GM18951 (cell line): ENCODE results near the gene IGSF8.

Experiments
- POLR2A ChIP-seq: IDR thresholded peaks from 4 replicates; pipeline ENCODE4 v1.6.1; 2011; ENCODE audit warnings: mild to moderate bottlenecking; ENCODE audit not compliant: insufficient read length, insufficient read depth; ENCODE audit errors: extremely low read depth
- in situ Hi-C: fragments of 300-500 bp; cut with MboI; formaldehyde crosslinking; loops from one replicate; pipeline ENCODE4 v1.12.0; 2022; ENCODE audit warnings: low sequenced_read_pairs, mixed read lengths, inconsistent platforms; ENCODE audit not compliant: unreplicated experiment

IGSF8 gene

DNA sequence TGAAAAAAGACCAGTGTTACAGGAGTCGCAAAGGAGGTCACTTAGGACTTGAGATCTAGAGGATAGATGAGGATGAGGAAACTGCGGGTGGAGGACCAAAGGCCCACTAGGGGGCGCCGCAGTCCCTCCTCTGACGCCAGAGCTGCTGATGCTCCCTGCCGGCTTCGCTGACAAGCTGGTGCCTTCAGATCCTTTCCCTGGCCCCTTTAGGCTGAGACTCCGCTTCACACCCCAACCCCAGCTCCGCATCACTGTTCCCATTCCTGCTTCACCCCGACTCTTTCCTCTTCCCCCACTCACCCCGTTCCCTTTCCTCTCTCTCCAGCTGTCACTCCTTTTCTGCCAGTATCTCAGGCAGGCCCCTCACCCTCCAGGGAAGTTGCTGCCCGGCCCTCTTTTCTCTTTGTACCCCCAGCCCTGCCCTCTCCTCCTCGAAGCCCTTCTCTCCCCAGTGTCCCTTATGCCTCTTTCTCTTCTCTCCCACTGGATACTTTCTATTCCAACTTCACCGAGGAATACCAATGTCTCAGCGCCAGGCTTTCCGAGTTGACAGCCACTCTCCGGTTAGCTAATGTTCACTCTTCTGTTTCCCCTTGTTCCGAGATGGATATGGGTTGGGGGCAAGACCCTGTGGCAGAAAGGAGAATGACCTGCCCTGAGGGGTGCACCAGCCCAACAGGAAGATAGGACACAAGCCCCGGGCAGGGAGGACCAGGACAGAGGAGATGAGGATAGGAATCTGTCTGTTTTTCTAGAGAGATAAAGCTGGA, 12.5 kb downstream of the IGSF8 start:
- no peak for TF ChIP-seq POLR2A
- in situ Hi-C loops = loop anchor here (25.0 kb wide), 1 partner anchor 526 kb away; no protein-coding TSS in a partner anchor

GRCh38 chr1:160084771-160085321, 13.6 kb downstream of the IGSF8 start:
- in situ Hi-C loops = loop anchor here (25.0 kb wide), 1 partner anchor 527 kb away; no protein-coding TSS in a partner anchor
- no peak for TF ChIP-seq POLR2A

- in situ Hi-C loops = loop anchor here (25.0 kb wide), 1 partner anchor 528 kb away; no protein-coding TSS in a partner anchor
- no peak for TF ChIP-seq POLR2A
These were observed 14.2 kb downstream of the IGSF8 start for GRCh38 chr1:160083968-160084770.

- in situ Hi-C loops = loop anchor here (25.0 kb wide), 1 partner anchor 529 kb away; no protein-coding TSS in a partner anchor
- TF ChIP-seq POLR2A = no peak
These were observed 15.5 kb downstream of the IGSF8 start for GRCh38 chr1:160082926-160083325.

DNA sequence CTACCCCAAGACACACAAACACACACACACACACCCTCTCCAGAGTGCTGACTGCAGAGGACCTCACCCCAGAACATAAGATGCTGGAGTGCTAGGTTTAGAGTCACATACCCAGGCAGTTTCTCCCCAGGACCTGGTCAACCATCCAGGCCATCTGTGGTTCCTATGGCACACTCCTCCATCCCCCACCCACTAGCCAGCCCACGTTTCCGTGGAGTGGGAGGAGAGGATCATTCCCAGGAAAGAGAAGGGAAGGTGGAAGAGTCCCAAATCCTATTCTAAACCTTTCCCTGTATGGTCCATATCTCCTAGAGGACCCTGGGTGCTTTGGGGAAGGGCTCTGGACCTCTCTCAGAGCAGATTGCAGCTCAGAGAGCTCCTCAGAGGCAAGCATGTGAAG, 15.9 kb downstream of the IGSF8 start:
- in situ Hi-C loops = loop anchor here (25.0 kb wide), 1 partner anchor 530 kb away; no protein-coding TSS in a partner anchor
- TF ChIP-seq POLR2A = no peak

- no peak for TF ChIP-seq POLR2A
- in situ Hi-C loops = loop anchor here (25.0 kb wide), 1 partner anchor 531 kb away; no protein-coding TSS in a partner anchor
These were observed 17.0 kb downstream of the IGSF8 start, which contains the start of gene KCNJ9 for GRCh38 chr1:160081261-160081936. Gene KCNJ9 (plus strand): TSS chr1:160081538. CDS start chr1:160084031, 2,493 bp downstream.

- in situ Hi-C loops = loop anchor here (25.0 kb wide), 1 partner anchor 532 kb away; no protein-coding TSS in a partner anchor
- TF ChIP-seq POLR2A = no peak
These were observed 17.9 kb downstream of the IGSF8 start for GRCh38 chr1:160080381-160081100.

- in situ Hi-C loops = loop anchor here (25.0 kb wide), 1 partner anchor 533 kb away; no protein-coding TSS in a partner anchor
- no peak for TF ChIP-seq POLR2A
These were observed 19.0 kb downstream of the IGSF8 start for GRCh38 chr1:160079448-160079847.

GRCh38 chr1:160078512-160079195, 19.8 kb downstream of the IGSF8 start:
- in situ Hi-C loops = loop anchor here (25.0 kb wide), 1 partner anchor 534 kb away; no protein-coding TSS in a partner anchor
- no peak for TF ChIP-seq POLR2A

DNA sequence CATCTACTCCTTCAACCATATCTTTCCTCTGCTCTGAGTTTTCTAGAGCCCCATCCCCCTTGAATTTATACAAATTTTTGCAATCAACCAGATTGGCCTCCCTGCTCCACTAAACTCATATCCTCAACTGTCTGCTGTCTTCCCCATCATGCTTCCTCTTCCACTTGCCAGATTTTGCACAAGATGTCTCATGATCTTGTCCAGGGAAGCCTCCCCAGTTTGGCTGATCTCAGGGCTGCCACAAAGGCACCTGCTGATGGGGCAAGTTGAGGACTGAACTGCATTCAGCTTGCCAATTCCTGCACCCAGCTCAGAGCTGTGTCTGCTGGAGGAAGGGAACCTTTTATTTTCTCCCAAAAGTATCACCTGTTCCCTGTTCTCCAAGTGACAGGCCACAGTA, 20.9 kb downstream of the IGSF8 start:
- in situ Hi-C loops = loop anchor here (25.0 kb wide), 1 partner anchor 535 kb away; no protein-coding TSS in a partner anchor
- no peak for TF ChIP-seq POLR2A

- in situ Hi-C loops = loop anchor here (25.0 kb wide), 1 partner anchor 536 kb away; no protein-coding TSS in a partner anchor
- no peak for TF ChIP-seq POLR2A
These were observed 22.1 kb downstream of the IGSF8 start for GRCh38 chr1:160076295-160076694.
